GM21390 (cell line): ENCODE data around the gene L3MBTL3.
A peak's percentile ranks its signal among the peaks of the same experiment; 100 is the strongest.
"Not testable (repeated sequence)": the region's sequence is repeated elsewhere in the genome, so short reads cannot be mapped to it uniquely, and the experiment has no call there.

ENCODE experiments used
- ATAC-seq: cut with Tn5 transposase; IDR thresholded peaks from one replicate; pipeline ENCODE4 v1.9.1; 2021; ENCODE audit not compliant: unreplicated experiment

L3MBTL3 gene

GRCh38 chr6:130134582-130134981, 116.2 kb downstream of the L3MBTL3 start:
- no peak for ATAC-seq

- no peak for ATAC-seq
Measured at GRCh38 chr6:130136798-130137197, 118.4 kb downstream of the L3MBTL3 start.

GRCh38 chr6:130138116-130138908, 119.9 kb downstream of the L3MBTL3 start:
- peak; percentile 78 for ATAC-seq

GRCh38 chr6:130138909-130139242, 120.5 kb downstream of the L3MBTL3 start:
- peak; percentile 37 for ATAC-seq

GRCh38 chr6:130140084-130140483, 121.7 kb downstream of the L3MBTL3 start:
- ATAC-seq = no peak

GRCh38 chr6:130143709-130144108, 125.3 kb downstream of the L3MBTL3 start:
- no peak for ATAC-seq

GRCh38 chr6:130147111-130147510, 128.7 kb downstream of the L3MBTL3 start:
- no peak for ATAC-seq

- no peak for ATAC-seq
Measured at GRCh38 chr6:130148181-130148580, 129.8 kb downstream of the L3MBTL3 start.

GRCh38 chr6:130149016-130149415, 130.6 kb downstream of the L3MBTL3 start:
- not testable (repeated sequence) for ATAC-seq

GRCh38 chr6:130150906-130151305, 132.5 kb downstream of the L3MBTL3 start:
- no peak for ATAC-seq

GRCh38 chr6:130152908-130153510, 134.6 kb downstream of the L3MBTL3 start:
- ATAC-seq = no peak

GRCh38 chr6:130156908-130157307, 138.5 kb downstream of the L3MBTL3 start:
- no peak for ATAC-seq

GRCh38 chr6:130158056-130158455, 139.7 kb downstream of the L3MBTL3 start:
- ATAC-seq = no peak

- ATAC-seq = no peak
Measured at GRCh38 chr6:130158548-130158947, 140.2 kb downstream of the L3MBTL3 start.

GRCh38 chr6:130159956-130160355, 141.6 kb downstream of the L3MBTL3 start:
- ATAC-seq = no peak

- ATAC-seq = no peak
Measured at GRCh38 chr6:130161683-130162404, 143.5 kb downstream of the L3MBTL3 start.

GRCh38 chr6:130162421-130162820, 144.0 kb downstream of the L3MBTL3 start:
- no peak for ATAC-seq

- no peak for ATAC-seq
Measured at GRCh38 chr6:130163266-130163665, 144.9 kb downstream of the L3MBTL3 start.

- ATAC-seq = no peak
Measured at GRCh38 chr6:130164251-130164650, 145.9 kb downstream of the L3MBTL3 start.

- ATAC-seq = no peak
Measured at GRCh38 chr6:130167655-130168054, 149.3 kb downstream of the L3MBTL3 start.

- ATAC-seq = not testable (repeated sequence)
Measured at GRCh38 chr6:130170160-130170559, 151.8 kb downstream of the L3MBTL3 start.
